Limb (tissue), 2 donors: ENCODE results near the gene SENP1.
A peak's percentile ranks its signal among the peaks of the same experiment; 100 is the strongest.

Experiments
- DNase-seq, 2 donors: peaks; one replicate each; pipeline ENCODE4 v3.0.0-alpha.2; 2016; ENCODE audit errors: extremely low spot score in 2 of 2

SENP1 gene

GRCh38 chr12:48067250-48067938, 38.5 kb downstream of the SENP1 start:
- DNase-seq: no peak

- no peak for DNase-seq
Observed at GRCh38 chr12:48065041-48065440, 40.8 kb downstream of the SENP1 start.

- DNase-seq: no peak
Observed at GRCh38 chr12:48063530-48063929, 42.3 kb downstream of the SENP1 start.

GRCh38 chr12:48061938-48062719, 43.8 kb downstream of the SENP1 start:
- DNase-seq: peak in 1 of 2 donors; percentile 23

- DNase-seq: no peak
Observed at GRCh38 chr12:48060474-48060873, 45.4 kb downstream of the SENP1 start.

DNA sequence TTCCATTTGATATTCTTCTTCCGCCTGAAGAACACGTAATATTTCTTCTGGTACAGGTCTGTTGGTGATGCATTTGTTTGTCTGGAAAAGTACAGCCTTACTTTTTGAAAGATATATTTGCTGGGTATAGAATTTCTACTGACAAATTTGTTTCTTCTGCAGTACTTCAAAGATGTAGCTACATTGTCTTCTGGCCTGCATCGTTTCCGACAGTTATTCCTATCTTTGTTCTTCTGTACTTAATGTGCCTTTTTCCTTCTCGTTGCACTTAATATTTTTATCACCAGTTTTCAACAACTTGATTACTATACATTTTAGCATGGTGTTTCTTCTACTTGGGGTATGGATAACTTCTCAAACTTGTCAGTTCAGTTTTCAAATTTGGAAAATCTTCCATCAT, 47.1 kb downstream of the SENP1 start:
- no peak for DNase-seq

GRCh38 chr12:48054955-48055821, 50.7 kb downstream of the SENP1 start:
- no peak for DNase-seq

DNA sequence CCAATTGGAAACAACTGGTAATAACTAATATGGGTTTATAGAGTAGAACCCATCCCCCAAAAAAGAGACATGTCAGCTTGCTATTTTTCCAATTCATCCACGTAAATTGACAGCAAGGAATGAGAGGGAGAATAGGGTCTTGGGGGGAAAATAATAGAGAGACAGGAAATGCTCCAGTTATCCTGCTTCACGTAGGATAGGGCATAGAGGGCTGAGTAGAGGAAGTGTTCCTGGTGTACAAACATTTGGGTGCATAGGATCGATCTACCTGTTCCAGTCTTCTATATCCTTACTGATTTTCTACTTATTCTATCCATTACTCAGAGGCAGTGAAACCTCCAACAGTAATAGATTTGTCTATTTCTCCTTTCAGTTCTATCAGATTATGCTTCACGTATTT, 52.0 kb downstream of the SENP1 start:
- no peak for DNase-seq

GRCh38 chr12:48053122-48053521, 52.8 kb downstream of the SENP1 start:
- DNase-seq: no peak

DNA sequence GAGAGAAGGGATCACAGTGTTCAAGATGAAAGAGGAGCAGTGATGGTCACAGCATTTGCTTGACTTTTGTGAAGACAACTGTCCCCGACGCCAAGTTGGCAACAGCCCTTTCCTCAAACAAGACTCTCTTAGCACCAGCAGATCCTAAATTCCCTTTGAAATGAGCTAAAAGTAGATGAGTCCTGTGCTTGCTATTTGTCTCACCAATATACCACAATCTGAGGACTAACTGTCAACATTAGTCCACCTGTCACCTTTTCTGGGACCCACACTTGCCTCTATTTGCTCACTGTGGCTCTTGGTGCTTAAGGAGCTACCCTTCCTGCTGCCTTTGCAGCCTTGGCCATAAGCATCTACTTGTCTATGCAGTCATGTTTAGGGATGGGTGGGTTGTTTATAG, 54.2 kb downstream of the SENP1 start:
- no peak for DNase-seq

- DNase-seq: no peak
Observed at GRCh38 chr12:48050174-48050573, 55.7 kb downstream of the SENP1 start.

GRCh38 chr12:48045965-48046518, 59.8 kb downstream of the SENP1 start:
- DNase-seq: no peak

DNA sequence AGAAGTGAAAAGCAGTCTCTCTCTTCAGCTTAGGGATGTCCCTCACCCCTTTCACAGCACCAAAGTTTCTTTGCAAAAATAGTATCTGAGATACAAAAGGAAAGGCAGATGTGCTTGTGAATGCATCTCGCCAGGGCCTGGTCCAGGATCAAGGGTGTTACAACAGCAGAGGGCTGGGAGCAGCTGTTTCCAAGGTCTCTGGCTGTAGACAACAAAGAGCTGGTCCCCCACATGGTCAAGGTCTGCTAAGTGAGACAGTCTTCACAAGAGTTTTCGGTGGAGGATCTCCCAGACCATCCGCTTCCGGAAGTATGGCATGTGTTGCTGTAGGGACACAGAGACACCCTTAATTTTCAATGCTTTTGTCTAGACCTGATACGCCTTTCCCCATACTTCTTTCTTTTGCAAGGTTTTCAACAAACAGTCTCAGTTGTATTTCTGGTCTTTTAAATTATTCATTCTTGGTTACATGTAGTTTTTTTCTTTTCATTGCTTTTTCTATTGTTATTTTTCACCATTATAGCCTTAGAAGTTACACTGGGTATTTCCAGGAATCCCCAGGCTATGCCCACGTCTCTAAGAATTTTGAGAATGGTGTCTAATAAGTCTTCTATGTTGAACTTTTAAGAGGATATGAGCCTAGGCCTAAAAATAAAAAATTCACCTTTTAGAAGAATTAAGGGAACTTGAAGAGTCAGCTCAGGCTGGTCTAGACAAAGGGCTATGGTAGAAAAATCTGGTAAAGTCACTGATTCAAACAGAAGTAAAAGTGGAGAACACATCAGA, 60.6 kb downstream of the SENP1 start:
- no peak for DNase-seq

- DNase-seq: no peak
Observed at GRCh38 chr12:48044396-48044795, 61.5 kb downstream of the SENP1 start.

DNA sequence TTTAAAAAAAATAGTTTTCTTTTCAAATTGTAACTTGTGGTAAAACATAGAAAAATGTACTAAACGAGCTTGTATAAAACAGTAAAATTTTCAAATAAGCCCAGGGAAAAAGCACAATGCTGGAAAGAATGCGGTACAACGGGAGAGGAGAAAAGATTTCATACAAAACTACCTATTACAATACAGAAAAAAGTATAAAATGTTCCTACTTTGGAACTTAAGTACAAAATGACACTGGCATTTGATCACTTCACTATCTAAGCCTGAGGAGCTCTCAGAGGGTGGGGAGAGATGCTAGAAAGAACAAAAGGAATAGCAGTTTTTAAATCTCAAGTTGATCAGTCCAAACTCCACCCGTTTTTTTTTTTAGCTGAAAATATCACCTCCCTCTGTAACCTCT, 62.1 kb downstream of the SENP1 start:
- no peak for DNase-seq

DNA sequence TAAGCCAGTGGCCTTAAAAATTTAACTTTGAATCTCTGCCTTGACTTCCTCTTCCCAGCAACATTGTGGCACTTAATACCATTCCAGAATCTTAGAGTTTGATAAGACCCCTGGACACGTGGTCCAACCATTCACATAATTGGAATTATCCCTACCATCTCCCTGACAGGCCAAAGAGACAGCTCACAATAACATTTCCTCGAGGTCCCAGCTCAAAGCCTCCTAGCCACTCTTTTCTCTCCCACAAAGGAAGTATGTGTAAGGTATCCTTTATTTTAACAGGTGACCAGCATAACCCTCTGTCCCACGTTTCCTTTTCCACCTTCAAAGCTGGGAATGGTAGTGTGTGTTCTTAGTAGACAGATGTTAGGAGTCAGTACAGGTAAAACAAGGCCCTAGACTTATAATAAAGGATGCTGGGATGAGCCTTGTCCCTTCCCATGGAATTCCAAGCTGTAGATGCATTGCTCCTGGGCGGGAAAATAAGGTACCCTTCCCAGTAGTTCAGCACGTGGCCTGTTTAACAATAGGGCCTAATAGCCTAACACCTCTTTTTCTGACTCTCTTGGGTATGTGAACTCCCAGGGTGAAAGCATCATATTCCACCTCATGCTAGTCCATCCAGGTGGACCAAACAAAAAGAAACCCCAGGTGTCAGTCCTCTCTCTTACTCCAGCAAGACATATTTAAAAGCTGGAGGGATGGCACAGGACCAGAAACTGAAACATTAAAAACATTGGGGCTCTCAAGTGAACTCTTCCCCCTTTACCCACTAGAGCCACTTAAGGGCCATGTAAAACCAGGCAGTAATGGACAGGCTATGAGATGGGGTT, 64.1 kb downstream of the SENP1 start:
- DNase-seq: no peak

- DNase-seq: no peak
Observed at GRCh38 chr12:48040354-48040753, 65.5 kb downstream of the SENP1 start.

GRCh38 chr12:48039151-48039550, 66.7 kb downstream of the SENP1 start:
- no peak for DNase-seq

- DNase-seq: no peak
Observed at GRCh38 chr12:48038085-48038484, 67.8 kb downstream of the SENP1 start.

DNA sequence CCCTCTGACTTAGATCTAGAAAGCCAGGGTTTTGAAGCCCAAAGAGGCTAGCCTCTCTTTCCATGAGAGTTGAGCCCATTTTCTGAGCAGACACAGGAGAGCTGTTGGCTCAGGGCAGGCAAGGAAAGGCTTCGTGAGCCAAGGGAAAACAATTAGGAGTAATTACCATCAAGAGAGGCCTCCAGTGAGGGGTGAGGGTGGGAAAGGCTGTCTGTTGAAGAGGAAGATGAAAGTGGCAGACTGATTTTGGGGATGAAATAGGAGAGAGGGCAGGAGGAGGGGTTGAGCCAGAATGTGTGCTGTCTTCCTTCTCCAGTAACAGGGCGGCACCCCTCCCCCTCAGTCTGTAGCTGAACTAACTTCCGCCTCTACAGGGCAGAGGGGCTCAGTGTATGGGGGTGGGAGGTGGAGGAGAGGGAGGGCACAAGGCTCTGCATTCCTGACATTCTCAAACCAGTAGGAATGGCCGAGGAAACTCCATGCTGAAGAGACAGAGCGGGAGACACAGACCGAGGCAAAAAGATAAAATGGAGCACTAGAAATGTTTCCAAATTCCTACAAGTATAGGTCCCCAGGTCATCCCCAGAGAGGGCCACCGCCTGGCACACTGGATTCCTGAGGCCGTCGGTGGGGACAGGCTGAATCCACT, 68.5 kb downstream of the SENP1 start:
- DNase-seq: peak; percentile 55 to 75
